Sigmoid colon (tissue), 7 donors: ENCODE measurements around the gene MELTF. TPM values are rescaled to one million over a fixed set of nuclear protein-coding genes. Genes with fewer than 3 reads are reported as not detected.

Experiments
- DNase-seq: peaks from one replicate; pipeline ENCODE4 v3.0.0-alpha.2; 2019
- H3K27ac ChIP-seq, 4 donors: fragments of 200-600 bp; sonication (generic); one replicate each; pipeline ENCODE4 v1.5.1; 2016 to 2019; ENCODE audit warnings: mild to moderate bottlenecking in 1 of 4
- H3K27me3 ChIP-seq, 3 donors: fragments of 200-600 bp; sonication (generic); one replicate each; pipeline ENCODE4 v1.5.1; 2019; ENCODE audit warnings: mild to moderate bottlenecking in 1 of 3
- H3K36me3 ChIP-seq, 4 donors: fragments of 200-600 bp; sonication (generic); one replicate each; pipeline ENCODE4 v1.5.1; 2016 to 2019
- H3K4me1 ChIP-seq, 4 donors: fragments of 200-600 bp; sonication (generic); one replicate each; pipeline ENCODE4 v1.5.1; 2017 to 2019
- H3K4me3 ChIP-seq, 4 donors: fragments of 200-600 bp; sonication (generic); one replicate each; pipeline ENCODE4 v1.5.1; 2017 to 2019; ENCODE audit warnings: mild to moderate bottlenecking in 2 of 4, moderate library complexity in 1 of 4
- H3K9me3 ChIP-seq, 4 donors: fragments of 200-600 bp in 3 of 4; sonication (generic) in 3 of 4; one replicate each; pipeline versions ENCODE4 v1.5.1 to v1.6.1; 2013 to 2019
- EP300 ChIP-seq, 4 donors: sonication (generic); formaldehyde crosslinking; IDR thresholded peaks; one replicate each; pipeline ENCODE4 v1.6.1; 2017; ENCODE audit warnings: antibody characterized with exemption in 4 of 4
- POLR2A ChIP-seq, 2 donors: fragments of 450-650 bp; IDR thresholded peaks; one replicate each; pipeline ENCODE4 v1.6.1; 2016; ENCODE audit warnings: antibody characterized with exemption in 2 of 2, mild to moderate bottlenecking in 2 of 2, moderate library complexity in 2 of 2
- POLR2AphosphoS5 ChIP-seq, 4 donors: sonication (generic); formaldehyde crosslinking; IDR thresholded peaks; one replicate each; pipeline ENCODE4 v1.6.1; 2017; ENCODE audit warnings: antibody characterized with exemption in 4 of 4
- WGBS, 2 donors: extraction: QIAGEN DNeasy Blood & Tissue Kit; methylation state at CpG; one replicate each; pipeline ENCODE4 v1.1.7; 2013; 5-methylcytosine and 5-hydroxymethylcytosine counted together
- intact Hi-C: fragments of 100-400 bp; cut with DNase I; formaldehyde crosslinking; loops from one replicate; pipeline ENCODE4 v1.15.1; 2023
- polyA plus RNA-seq, 3 donors: library from polyadenylated mRNA; stranded (reverse); fragments of 200-250 nt; gene quantifications; one replicate each; pipeline ENCODE4 v1.2.3, GENCODE V29; 2013
- total RNA-seq, 4 donors: library from RNA; depleted of rRNA; stranded (reverse); fragments of >200 nt; gene quantifications; one replicate each; pipeline ENCODE4 v1.1.0, GENCODE V29; 2016
- TF ChIP-seq, protein P1 (sequence below), 4 experiments: fragments of 450-650 bp in 3 of 4; fragments of 200-600 bp in 1 of 4; IDR thresholded peaks; one replicate each; pipeline ENCODE4 v1.5.1; 2016 to 2019; ENCODE audit warnings: antibody characterized with exemption in 4 of 4, mild to moderate bottlenecking in 3 of 4, moderate library complexity in 2 of 4
- donor health status: healthy with polysubstance abuse.
- donor health status: Bipolar disorder and iron deficiency.
- donor health status: healthy.

Gene MELTF
- total and polyA plus RNA-seq, 7 donors: 0.92 to 9.6 (median 2.7) TPM

DNA sequence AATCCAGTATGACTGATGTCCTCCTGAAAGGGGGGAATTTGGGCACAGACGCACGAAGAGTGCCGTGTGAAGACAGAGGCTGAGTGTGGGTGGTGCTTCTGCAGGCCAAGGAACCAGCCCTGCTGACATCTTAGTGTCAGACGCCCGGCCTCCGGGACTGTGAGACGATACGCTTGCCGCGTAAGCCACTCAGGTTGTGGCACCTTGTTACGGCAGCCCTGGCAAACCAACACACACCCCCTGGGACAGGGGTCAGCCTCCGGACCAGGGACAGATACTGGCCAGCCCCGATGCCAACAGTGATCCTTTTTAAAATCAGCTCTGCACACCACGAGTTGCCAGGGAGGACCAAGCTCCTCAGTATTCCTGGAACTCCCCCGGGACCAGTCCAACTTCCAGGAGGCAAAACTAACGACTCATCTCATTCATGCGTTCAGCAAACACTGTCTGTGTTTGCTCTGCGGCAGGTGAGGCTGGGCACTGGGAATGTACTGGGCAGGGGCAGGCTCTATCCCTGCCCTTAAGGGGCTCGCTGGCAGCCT lies 39.8 kb downstream of the MELTF start:
- Histone ChIP-seq H3K36me3 (no peaks in the 10 kb centered on the region), H3K4me1 (no peaks in the 10 kb centered on the region), H3K27me3 (peaks cover 0 to 3% (median 0%) of the 10 kb centered on the region in 3 donors), H3K9me3 (no peaks in the 10 kb centered on the region), H3K27ac (no peak overlapping the region), H3K4me3 (no peak overlapping the region)
- peak; percentile 46 for DNase-seq
- TF ChIP-seq POLR2AphosphoS5 (IDR thresholded peaks at IDR 0.05) (no peak), POLR2A (IDR thresholded peaks at IDR 0.05) (no peak), EP300 (IDR thresholded peaks at IDR 0.05) (no peak)
- TF ChIP-seq, protein P1, sequence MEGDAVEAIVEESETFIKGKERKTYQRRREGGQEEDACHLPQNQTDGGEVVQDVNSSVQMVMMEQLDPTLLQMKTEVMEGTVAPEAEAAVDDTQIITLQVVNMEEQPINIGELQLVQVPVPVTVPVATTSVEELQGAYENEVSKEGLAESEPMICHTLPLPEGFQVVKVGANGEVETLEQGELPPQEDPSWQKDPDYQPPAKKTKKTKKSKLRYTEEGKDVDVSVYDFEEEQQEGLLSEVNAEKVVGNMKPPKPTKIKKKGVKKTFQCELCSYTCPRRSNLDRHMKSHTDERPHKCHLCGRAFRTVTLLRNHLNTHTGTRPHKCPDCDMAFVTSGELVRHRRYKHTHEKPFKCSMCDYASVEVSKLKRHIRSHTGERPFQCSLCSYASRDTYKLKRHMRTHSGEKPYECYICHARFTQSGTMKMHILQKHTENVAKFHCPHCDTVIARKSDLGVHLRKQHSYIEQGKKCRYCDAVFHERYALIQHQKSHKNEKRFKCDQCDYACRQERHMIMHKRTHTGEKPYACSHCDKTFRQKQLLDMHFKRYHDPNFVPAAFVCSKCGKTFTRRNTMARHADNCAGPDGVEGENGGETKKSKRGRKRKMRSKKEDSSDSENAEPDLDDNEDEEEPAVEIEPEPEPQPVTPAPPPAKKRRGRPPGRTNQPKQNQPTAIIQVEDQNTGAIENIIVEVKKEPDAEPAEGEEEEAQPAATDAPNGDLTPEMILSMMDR (IDR thresholded peaks at IDR 0.05): no peak
- 66 to 83% methylated on average over 19 of the region's 19 CpGs for WGBS, 2 donors
- intact Hi-C loops: no loop called here

DNA sequence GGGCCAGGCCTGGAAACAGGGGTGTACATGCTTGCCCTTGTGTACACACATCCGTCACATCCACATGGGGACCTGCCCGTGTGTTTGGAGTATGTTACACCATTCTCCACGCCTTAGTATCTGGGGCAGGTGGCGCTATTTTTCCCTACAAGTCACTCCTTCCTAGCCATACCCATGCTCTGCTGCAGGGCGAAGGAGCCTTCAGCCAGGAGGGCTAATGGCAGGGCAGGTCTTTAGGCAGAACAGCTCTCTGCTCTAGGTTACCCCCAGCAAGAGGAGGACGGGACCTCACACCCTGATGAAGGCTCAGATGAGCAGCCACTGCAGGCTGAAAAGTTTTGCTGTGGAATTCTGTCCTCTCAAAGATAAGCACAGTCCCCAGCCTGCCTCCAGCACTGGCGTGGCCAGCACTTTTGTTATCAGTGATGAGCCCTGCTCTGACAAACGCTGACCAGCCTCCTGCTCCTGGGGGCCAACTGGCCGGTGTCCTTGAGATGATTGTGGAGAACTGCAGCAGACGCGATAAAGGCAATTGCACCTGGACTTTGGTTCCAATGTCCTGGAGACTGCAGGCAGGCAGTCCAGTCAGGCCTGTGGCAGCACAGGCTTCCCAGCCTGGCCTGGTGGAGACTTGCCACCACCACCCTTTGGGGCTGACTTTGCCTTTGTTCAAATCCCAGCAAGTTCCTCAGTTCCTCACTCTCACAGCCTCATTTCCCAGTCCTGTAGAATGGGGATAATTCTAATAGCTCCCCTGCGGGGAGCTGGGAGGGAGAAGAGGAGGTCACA lies 41.2 kb downstream of the MELTF start:
- intact Hi-C loops: no loop called here
- H3K27ac ChIP-seq: no peak overlapping the region
- WGBS, 2 donors: 23 to 64% methylated on average over 12 of the region's 12 CpGs
- H3K36me3 ChIP-seq: no peaks in the 10 kb centered on the region
- H3K9me3 ChIP-seq: no peaks in the 10 kb centered on the region
- H3K4me1 ChIP-seq: no peaks in the 10 kb centered on the region
- no peak overlapping the region for H3K4me3 ChIP-seq
- DNase-seq: peak; percentile 40
- H3K27me3 ChIP-seq: peaks cover 0 to 4% (median 0%) of the 10 kb centered on the region in 3 donors
- TF ChIP-seq POLR2AphosphoS5 (IDR thresholded peaks at IDR 0.05) (no peak), POLR2A (IDR thresholded peaks at IDR 0.05) (no peak), EP300 (IDR thresholded peaks at IDR 0.05) (no peak)
- TF ChIP-seq, protein P1 (IDR thresholded peaks at IDR 0.05): no peak

DNA sequence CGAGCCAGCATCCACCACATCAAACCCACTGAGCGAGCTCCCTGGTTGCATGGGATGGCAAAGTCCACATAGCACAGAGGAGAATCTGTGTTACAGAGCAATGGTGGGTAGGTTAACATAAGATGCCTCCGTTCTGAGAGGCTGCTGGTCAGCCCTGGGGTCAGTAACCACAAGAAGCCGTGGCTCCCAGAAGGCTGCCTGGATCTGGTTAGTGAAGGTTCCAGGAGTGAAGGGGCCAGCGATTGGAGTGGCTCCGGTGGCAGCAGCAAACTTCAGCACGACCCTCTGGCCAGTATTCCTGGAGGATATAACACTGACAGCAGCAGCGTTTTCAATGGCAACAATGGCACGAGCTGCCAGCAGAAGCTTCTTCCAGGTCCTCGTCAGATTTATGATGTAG lies 42.6 kb downstream of the MELTF start:
- 84 to 85% methylated on average over 10 of the region's 10 CpGs for WGBS, 2 donors
- no peak for TF ChIP-seq POLR2A (IDR thresholded peaks at IDR 0.05)
- TF ChIP-seq, protein P1 (IDR thresholded peaks at IDR 0.05): no peak
- TF ChIP-seq EP300 (IDR thresholded peaks at IDR 0.05): no peak
- H3K36me3 ChIP-seq: no peaks in the 10 kb centered on the region
- no peak overlapping the region for H3K27ac ChIP-seq
- peaks cover 0 to 4% (median 0%) of the 10 kb centered on the region in 3 donors for H3K27me3 ChIP-seq
- H3K9me3 ChIP-seq: no peaks in the 10 kb centered on the region
- H3K4me1 ChIP-seq: no peaks in the 10 kb centered on the region
- intact Hi-C loops: no loop called here
- no peak for DNase-seq
- no peak overlapping the region for H3K4me3 ChIP-seq

DNA sequence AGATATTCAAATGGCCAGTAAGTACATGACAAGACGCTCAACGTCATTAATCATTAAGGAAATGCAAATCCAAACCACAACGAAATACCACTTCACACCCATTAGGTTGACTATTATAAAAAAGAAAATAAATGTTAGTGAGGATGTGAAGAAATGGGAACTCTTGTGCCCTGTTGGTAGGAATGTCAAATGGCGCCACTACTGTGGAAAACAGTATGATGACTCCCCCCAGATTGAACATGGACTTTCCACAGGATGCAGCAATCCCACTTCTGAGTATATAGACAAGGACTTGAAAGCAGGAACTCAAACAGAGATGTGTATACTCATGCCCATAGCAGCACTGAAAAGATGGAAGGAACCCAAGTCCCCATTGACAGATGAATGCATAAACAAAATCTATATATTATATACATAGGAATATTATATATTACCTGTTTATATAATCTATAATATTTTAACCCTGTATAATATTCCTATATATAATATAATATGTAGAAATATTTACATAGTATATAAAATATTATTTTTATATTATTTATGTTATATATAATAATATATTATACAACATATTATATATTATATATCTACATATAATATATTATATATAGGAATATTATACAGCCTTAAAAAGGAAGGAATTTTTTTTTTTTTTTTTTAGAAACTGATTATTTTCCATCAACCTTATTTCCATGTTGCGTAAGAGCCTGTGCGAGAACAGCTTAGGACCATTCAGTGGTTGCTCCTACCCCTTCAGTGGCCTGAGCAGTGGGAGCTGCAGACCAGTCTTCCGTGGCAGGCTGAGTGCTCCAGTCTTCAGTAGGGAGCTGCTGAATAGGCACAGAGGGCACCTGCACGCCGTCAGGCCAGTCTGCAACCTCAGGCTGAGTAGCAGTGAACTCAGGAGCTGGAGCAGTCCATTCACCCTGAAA lies 43.4 kb downstream of the MELTF start:
- Histone ChIP-seq H3K27ac (no peak overlapping the region), H3K27me3 (peaks cover 0 to 4% (median 0%) of the 10 kb centered on the region in 3 donors), H3K4me3 (no peak overlapping the region), H3K36me3 (no peaks in the 10 kb centered on the region), H3K9me3 (no peaks in the 10 kb centered on the region), H3K4me1 (no peaks in the 10 kb centered on the region)
- TF ChIP-seq POLR2A (IDR thresholded peaks at IDR 0.05) (no peak), EP300 (IDR thresholded peaks at IDR 0.05) (no peak), POLR2AphosphoS5 (IDR thresholded peaks at IDR 0.05) (no peak)
- TF ChIP-seq, protein P1 (IDR thresholded peaks at IDR 0.05): no peak
- peak; percentile 14 for DNase-seq
- intact Hi-C loops: no loop called here
- 92 to 94% methylated on average over 9 of the region's 9 CpGs for WGBS, 2 donors
